ENCODE results near the gene CFAP61. TPM values are rescaled to one million over a fixed set of nuclear protein-coding genes. Genes with fewer than 3 reads are reported as not detected.
"Not testable (repeated sequence)": the region's sequence is repeated elsewhere in the genome, so short reads cannot be mapped to it uniquely, and the experiment has no call there.

CFAP61 gene
- total RNA-seq, 1 experiment from 2014 or later, result 1.3 TPM

DNA sequence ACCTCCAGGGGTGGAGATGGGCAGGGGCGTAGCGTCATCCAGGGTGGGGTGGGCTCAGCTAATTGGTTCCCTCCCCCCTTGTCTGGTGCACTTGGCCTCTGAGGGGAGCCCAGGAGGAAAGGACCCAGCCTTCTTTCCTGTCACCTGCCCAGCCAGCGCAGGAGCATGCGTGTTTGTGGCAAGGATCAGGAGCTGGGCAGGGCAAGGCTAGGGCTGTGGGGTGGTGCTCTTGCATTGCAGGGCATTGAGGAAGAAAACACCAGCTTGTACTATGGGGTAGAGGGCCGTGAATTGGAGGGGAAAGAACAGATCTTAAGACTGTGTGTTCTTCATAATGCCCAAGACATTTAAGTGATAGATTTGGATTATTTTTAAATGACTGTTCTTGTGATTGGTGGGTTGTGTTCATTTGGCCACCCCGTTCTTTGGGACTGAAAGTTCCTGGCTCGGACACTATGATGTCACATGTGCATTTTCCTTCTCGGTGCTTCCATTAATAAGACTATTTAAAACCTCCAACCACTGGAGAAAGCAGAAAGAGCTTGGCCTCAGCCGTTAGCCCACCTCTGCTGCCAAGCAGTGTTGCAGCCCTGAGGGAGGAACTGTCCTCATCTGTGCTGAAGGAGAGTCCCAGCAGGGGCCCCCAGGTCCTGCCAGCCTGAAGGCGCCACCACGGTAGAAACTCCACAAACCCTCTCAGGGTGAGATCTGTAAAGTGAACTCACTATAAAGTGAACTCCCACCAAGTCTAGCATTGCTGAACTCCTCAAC lies 179.4 kb downstream of the CFAP61 start:
- DNase-seq (ENCODE audit: low read depth), result no peak

DNA sequence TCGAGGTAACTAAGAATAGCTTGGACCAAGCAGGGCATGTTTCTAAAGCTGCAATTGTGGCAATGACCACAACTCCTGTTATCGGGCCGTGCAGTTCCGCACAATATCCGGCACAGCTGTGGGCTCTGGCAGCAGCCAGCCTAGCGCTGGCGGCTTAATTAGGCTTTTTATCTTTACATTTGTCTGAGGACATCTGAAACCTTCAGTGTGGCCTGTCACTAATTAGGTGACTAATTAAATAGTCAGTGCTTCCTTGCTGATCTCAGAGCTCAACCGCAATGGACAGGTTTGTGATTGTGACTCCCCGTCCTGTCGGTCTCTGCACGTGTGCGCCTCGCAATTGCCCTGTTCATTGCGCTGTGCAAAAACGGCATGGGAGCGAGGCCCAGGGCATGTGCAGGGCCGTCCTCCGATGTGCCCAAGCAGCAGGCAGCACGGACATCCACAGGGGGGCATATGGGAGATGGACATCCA lies 180.7 kb downstream of the CFAP61 start:
- DNase-seq (ENCODE audit: low read depth), result no peak

DNA sequence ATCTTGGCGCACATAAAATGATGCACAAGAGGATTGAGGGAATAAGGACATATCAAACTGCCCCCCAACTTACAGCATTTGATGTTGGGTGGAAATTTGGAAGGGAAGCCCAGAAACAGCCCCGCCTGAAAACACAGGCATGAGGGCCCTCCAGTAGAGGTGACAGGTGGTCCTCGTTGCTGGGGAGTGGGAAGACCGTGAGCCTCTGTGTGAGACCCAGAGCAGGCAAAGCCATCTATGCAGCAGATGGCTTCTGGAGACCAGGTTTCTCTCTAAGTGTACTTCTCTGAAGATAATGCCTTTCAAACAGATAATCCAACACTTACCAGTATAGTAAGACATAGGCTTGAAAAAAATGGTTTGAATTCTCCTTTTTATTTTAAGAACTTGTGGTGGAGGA lies 183.3 kb downstream of the CFAP61 start:
- DNase-seq (ENCODE audit: low read depth), result no peak

DNA sequence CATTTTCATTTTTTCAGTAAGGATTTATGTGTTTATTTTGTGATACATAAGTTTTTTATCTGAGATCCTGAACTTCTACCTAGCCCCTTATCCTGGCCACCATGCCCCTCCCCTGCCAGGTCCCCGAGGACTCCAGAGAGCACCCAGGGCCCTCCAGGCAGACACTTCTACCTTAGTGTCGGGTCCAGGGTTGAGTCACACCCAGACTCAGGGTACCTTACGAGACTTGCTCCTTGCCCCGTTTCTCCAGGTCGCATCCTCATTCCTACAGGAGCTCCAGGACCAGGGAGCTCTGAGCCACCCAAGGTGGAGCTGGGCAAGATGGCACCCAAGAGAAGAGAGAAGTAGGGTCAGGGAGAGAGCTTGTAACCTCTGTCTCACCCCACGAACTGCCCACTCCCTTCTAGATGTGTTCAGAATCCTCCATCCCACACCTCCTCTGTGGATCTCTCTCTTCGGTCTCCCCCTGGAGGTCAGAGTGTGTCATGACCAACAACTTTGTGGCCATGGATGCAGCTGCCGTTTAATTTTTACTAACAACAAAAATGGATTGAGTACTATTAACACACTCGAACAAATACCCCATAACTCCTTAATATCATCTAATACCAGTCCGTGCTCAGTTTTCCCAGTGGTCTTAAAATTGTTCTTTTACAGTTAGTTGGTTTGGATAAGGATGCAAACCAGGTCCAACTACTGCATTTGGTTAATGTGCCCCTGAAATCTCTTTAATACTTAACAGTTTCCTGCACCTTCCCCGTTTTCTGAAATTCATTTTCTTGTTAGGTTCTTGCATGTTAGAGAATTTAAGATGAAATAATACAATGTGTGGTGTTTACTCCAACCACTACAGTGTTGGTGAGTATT lies 185.0 kb downstream of the CFAP61 start:
- DNase-seq (ENCODE audit: low read depth), result peak; percentile 77

DNA sequence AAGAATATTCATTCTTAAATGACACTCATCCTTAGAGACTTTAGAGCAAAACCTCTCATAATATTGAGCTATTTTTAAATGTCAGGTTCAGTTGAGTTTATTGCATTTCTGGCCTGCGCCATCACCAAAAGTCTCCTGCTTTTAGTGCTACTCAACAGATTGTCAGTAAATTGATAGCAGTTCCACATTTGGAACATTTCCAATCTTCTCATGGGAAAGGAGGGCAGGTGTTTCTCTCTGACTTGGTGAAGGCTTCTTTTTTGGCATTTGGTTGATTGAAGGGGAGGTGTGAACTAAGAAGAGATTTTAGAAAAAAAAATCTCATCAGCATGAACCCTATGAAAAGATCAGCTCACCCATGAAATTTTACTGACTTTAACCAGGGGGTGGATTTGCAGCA lies 189.6 kb downstream of the CFAP61 start:
- DNase-seq (ENCODE audit: low read depth), result no peak

DNA sequence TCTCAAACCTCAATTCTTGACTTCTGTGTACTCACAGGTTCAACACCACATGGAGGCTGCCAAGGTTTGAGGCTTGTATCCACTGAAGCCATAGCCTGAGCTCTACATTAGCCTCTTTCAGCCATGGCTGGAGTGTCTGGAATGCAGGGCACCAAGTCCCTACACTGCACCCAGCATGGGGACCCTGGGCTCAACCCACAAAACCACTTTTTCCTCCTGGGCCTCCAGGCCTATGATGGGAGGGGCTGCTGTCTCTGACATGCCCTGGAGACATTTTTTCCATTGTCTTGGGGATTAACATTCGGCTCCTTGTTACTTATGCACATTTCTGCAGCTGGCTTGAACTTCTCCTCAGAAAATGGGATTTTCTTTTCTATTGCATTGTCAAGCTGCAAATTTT lies 192.1 kb downstream of the CFAP61 start:
- DNase-seq (ENCODE audit: low read depth), result not testable (repeated sequence)

DNA sequence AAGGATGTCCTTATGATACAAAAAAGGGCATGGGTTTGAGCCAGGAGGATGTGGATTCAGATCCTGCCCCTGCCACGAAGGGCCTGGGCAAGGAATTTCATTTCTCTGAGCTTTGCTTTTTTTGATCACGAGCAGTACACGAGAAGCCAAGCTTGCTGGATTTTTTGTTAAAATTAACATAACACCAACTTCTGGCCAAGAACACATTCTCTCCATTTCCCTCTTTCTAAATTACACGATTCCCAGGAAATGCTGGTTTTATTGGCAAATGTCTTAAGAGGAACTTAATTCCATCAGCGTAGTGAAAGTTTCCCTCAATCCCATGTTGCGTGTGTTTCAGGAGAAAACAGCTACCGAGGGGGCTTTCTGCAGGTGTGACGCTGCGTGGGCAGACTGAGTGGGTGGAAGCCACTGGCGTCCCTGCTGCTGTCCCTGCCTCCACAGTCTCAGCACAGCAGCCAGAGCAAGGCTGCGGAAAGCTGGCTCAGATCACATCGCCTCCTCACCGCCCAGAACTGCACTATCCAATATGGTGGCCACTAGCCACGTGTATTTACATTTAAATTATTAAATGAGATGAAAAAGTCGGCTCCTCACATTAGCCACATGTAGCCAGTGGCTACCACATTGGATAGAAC lies 194.8 kb downstream of the CFAP61 start:
- DNase-seq (ENCODE audit: low read depth), result no peak

DNA sequence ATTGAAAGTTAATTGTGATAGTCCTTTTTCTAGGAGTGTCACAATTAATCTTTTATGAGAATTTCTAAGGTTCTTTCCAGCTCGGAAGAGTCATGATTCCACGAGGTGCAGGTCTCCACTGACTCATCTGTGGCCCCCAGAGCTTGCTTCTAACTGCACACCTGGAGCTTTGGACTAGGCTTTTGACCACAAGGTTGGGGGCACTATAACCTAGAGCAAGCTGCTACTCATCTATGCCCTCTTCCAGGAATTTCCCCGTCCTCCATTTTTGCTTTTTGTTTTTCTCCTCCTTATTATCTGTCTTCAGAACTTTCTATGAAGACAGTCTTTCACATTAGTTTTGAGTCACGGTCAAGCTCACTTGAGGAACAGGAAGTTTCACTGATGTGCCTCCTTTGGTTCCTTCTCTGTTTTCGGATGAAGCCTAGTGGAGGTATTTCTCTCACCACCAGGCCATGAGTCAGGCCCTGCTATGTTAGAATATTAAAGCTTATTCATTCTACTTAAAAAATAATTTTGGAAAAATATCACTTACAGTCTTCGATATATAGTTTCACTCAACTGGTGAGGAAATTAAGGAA lies 196.4 kb downstream of the CFAP61 start:
- no peak for DNase-seq (ENCODE audit: low read depth)

DNA sequence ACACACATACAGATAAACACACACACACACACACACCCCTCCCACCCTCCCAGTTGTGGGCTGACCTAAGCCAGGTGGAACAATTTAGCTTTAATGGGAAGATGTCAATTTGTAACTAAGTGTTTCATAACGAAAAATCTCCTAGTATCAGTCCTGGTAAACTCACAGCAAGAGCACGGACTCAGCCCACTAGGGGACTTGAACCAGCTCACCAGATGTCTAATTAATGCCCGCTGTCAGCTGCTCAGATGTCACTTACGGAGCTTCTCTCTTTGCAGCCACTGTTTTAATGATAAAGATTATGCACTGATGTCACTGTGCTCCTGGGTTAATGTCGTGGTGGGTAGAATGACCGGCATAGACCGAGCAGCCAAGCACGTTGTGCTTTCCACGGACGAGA lies 199.0 kb downstream of the CFAP61 start:
- no peak for DNase-seq (ENCODE audit: low read depth)

DNA sequence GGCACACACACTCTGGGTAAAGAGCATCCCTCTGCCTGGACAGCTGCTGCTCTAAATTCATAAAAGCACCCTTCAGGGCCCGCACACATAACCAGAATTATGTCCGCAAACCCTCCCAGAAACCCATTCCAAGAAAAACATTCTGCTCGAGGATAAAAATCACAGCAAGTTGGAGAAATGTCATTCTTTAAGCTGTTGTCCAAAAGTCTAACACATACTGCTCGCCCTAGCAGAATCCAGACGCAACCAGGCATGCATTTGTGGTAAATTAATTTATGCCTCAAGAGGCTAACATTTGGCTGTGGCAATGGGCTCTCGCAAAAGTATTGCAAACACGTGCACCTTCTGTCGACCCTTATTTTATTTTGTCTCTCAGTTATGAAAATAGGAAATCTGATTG lies 199.5 kb downstream of the CFAP61 start:
- DNase-seq (ENCODE audit: low read depth), result no peak

DNA sequence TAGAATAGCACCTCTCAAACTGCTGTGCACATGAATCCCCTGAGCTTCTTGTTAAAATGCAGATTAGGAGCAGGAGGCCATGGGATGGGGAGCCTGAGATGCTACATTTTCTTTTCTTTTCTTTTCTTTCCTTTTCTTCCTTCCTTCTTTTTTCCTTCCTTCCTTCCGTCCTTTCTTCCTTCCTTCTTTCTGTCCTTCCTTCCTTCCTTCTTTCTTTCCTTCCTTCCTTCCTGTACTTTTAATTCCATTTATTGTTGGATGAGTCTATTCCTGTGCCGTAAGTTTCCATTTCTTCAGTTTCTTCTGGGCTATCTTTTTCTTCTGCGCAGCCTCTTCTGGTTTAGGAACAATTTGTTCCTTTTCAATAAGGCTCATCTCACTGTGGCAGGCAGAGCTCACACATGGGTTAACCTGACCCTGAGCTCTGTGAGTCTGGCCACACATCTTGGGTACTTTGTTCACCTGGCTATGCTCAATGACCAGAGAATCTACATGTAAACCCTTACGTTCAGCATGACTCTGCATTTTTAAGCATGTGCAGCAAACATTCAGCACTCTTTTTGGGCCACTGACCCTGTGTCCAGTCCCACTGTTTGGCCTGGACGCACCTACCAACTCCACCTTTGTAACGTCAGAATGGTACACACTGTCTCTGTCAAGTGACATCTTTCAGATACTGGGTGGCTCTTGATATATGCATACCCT lies 200.9 kb downstream of the CFAP61 start:
- DNase-seq (ENCODE audit: low read depth), result no peak

DNA sequence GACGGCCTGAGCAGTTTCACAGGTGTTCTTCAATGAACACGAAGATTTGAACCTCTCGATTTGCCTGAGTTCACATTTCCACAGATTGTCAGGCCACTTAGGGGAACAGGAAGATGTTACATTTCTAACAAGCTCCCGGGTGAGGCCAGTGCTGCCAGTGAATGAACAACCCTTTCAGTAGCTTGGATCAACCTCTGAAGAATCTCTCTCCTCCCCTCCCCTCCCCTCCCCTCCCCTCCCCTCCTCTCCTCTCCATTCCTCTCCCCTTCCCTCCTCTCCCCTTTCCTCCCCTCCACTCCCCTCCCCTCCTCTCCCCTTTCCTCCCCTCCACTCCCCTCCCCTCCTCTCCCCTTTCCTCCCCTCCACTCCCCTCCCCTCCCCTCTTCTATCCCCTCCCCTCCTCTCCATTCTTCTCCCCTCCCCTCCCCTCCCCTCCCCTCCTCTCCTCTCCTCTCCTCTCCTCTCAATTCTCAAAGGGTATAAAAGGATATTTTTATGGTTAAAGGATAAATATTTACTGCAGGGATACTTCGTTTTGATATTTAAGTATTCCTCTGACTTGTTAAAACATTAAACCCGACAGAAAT lies 201.5 kb downstream of the CFAP61 start:
- DNase-seq (ENCODE audit: low read depth), result no peak

DNA sequence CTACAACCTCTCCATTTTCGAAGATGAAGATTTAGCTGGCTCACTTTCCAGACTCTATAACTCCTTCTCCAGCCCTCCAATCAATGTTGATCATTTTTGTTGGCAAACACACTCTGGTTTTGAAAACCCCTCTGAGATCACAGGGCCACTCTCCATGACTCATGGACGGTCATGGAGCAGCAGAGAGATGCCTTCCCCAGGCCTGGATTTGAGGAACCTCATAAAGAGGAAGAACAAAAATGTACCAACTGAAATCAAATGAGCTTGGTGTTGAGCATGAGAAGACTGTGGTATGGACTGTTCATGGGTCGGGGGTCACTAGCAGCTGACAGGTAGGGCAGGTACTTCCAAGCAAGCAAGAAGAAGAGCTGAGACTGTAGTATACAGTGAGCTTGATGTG lies 202.8 kb downstream of the CFAP61 start:
- DNase-seq (ENCODE audit: low read depth), result no peak

DNA sequence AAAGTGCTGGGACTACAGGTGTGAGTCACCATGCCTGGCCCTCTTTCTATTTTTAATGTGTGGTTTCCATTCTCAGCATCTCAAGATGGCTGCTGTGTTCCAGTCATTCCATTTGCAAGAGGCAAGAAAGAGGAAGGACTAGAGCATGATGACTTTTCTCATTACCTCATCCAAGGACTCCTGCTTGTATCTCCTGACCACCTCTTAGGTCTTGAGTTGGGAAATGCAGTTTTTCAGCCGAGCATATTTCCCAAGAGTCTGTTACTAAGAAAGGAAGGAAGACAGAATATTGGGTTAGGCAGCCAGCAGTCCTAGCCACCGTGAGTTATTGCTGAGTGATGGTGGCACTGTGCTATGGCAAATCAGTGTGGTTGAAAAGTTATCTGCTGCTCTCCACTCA lies 207.2 kb downstream of the CFAP61 start:
- DNase-seq (ENCODE audit: low read depth), result peak; percentile 58

DNA sequence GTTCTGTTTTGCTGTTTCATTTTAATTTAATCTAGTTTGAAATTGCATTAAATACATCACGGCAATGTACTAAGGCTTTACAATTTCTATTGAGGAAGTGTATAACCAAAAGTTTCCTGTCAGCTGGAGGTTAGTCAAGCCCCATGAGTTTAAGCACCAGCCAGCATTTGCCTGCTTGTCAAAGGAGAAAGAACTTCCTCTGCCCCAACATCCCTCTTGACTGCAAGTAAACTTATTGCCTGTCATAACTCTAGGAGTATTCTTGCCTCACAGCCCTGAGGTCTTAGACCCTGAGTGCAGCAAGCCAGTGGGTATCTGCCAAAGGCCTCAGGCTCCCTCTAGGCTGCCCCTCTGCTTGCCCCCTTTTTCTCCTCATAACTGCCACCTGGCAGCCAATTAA lies 208.8 kb downstream of the CFAP61 start:
- no peak for DNase-seq (ENCODE audit: low read depth)

DNA sequence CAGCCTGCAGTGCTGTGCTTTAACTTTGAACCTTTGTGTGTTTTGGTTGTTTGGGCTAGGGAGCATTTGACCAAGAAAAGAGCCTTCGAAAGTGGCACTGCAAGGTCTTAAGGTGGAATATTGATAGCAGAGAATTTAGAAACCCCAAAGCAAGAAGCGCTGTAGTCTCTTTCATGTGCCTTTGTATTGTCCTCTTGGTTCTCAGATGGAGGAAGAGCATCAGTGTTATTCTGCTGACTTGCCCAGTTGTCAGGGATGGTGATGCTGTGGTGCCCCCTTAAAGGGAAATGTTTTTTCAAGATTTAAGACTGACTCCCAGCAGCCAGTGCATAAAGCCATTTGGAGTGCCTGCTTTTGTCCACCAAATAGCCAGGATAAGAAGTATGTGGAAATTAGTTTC lies 212.9 kb downstream of the CFAP61 start:
- DNase-seq (ENCODE audit: low read depth), result no peak

DNA sequence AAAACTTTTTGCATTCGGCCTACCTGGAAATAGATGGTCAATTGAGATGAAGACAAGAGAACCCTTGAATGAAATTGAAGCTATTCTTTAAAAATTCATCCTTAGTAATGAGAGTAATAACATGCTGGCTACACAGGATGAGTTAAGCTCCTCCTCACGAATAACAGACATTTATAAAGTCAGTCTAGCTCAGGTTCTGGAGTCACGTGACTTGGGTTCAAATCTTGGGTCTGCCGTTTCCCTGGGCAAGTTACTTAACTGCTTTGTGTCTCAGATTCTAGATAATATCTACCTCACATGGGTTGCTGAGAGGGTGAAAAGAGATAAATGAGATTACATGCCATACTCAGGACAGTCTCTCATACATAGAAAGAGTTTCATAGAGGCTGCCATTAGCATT lies 214.2 kb downstream of the CFAP61 start:
- no peak for DNase-seq (ENCODE audit: low read depth)

DNA sequence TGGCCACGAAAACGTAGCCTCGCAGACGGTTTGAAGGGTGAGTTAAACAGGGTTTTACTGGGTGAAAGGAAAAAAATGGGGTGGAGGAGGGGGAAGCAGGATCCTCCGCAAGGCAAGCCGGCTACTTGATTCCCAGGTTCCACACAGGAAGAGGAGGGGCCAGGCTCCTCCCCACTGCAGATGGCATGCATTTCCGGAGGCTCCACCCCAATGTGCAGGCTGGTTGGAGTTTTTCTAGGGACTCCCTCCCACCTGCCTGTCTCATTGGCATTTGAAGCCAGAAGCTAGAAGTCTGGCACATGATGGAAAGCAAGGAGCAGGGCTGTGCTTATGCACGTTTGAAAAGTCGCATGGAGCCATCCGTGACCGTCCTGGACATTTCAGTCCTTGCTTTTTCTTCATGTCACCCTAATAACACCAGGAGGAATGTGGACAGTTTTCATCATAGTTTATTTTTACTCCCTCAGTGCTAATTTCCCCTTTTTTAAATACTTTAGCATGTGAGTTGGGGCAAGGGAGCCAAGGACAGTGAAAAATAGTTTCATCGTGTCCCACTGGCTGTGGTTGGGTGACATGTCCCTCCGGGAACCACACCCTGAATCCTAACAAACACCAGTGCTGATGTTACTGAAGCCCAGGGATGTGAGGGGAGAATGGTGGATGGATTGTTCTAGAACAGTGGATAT lies 215.5 kb downstream of the CFAP61 start:
- no peak for DNase-seq (ENCODE audit: low read depth)

DNA sequence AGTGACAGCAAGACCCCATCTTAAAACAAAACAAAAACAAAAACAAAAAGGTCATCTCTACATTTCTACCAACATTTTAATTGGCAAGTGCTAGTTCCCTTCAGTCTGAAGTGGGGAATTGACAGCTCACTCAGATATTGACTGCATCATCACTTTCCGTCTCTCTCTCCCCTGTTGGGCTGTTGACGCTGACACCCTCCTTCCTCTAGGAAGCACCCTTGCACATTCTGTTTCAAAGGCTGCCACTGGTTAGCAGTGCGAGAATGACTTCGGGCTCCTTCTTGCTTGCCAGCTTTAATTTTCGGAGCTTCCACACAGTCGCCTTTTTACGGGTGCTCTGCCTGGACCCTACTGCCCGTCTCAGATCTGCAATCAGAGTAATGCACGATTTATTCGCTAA lies 218.9 kb downstream of the CFAP61 start:
- DNase-seq (ENCODE audit: low read depth), result no peak

DNA sequence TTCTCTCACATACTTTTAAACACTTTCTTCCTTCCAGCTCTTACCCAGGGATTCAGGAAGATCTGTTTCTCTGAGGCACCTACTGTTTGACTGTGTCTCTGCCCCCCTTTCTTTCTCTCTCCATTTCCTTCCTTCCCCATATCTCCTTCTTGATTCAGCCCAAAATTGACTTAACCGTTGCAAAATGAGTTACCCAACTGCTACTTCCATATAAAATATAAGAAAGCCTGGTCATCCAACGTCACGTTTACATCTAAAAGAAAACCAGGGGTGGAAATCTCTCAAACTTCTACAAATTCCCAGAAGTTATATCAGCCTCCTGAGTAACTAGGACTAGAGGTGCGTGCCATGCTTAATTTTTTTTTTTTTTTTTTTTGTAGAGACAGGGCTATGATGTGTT lies 220.4 kb downstream of the CFAP61 start:
- no peak for DNase-seq (ENCODE audit: low read depth)

DNA sequence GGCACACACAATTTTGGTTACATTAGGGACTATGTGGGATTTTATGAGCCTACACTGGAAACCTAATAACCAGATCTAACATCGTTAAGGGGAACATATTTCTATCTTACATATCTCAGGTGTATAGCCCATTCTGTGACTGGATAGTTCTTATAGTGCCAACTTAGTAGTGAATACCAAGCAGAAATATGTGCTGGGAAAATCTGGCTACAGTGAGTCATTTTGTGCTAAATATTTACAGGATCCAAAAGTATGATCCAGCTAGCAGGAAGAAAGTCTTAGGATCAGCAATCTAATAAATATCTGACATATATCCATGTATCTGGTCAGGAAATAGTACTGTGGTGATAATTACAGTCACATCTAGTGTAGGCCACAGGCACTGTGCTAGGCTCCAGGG lies 221.0 kb downstream of the CFAP61 start:
- peak; percentile 62 for DNase-seq (ENCODE audit: low read depth)
